ENCODE results near the gene DIP2C. TPM values are rescaled to one million over a fixed set of nuclear protein-coding genes. Genes with fewer than 3 reads are reported as not detected.

Gene DIP2C
- total RNA-seq, 1 experiment from 2014 or later = 11.0 TPM

DNA sequence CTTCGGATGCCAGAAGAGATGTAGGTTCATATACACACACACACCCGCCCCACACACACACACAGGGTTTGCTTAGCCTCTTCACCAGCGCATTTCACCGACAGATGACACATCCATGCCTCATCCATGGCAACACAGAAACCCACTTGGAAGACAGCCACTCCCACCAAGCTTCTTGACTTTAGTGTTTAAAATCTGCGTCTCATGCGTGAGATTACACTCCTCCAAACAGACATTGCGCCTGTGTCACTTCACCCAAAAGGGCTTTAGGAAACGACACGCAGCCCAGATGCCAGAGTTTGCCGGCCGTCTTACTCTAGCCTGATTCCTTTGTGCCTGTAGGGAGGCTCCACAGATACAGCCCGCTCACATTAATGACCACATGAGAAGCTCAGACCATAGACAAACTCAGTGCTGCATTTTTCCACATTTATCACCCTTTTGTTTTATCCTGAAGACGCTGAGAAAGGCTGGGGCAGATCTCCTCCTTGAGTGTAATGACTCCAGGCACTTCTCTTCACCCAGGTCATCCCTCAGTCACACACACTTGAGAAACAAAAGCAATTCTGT lies 73.8 kb downstream of the DIP2C start (continued):
- TF ChIP-seq ZSCAN18 (CRISPR knock-in tag; IDR thresholded peaks at IDR 0.05) (no peak), AR (CRISPR knock-in tag; IDR thresholded peaks at IDR 0.05) (no peak)

- CTCF ChIA-PET = no interaction called here
- Mint-ChIP-seq H3K4me3 (no peak overlapping the region), H3K9me3 (no peaks in the 10 kb centered on the region), H3K27ac (no peak overlapping the region), H3K36me3 (no peaks in the 10 kb centered on the region), H3K4me1 (peaks cover 57% of the 10 kb centered on the region), H3K27me3 (ENCODE audit: low read depth) (no peaks in the 10 kb centered on the region)
- DNase-seq (ENCODE audit: low spot score) (no peak), ATAC-seq (no peak)
- TF ChIP-seq, protein P1, sequence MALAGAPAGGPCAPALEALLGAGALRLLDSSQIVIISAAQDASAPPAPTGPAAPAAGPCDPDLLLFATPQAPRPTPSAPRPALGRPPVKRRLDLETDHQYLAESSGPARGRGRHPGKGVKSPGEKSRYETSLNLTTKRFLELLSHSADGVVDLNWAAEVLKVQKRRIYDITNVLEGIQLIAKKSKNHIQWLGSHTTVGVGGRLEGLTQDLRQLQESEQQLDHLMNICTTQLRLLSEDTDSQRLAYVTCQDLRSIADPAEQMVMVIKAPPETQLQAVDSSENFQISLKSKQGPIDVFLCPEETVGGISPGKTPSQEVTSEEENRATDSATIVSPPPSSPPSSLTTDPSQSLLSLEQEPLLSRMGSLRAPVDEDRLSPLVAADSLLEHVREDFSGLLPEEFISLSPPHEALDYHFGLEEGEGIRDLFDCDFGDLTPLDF (CRISPR knock-in tag; IDR thresholded peaks at IDR 0.05) = no peak
- TF ChIP-seq CDX4 (CRISPR knock-in tag; IDR thresholded peaks at IDR 0.05; ENCODE audit: borderline replicate concordance) (no peak), NR3C1 (CRISPR knock-in tag; conservative IDR thresholded peaks at IDR 0.05; ENCODE audit: low read depth) (no peak), ZNF121 (CRISPR knock-in tag; IDR thresholded peaks at IDR 0.05) (no peak), NFYB (CRISPR knock-in tag; conservative IDR thresholded peaks at IDR 0.05; ENCODE audit: low read depth) (no peak), TEAD1 (CRISPR knock-in tag; IDR thresholded peaks at IDR 0.05) (no peak), RORB (CRISPR knock-in tag; IDR thresholded peaks at IDR 0.05) (no peak), ARID4B (CRISPR knock-in tag; IDR thresholded peaks at IDR 0.05; ENCODE audit: borderline replicate concordance) (no peak), ZNF671 (CRISPR knock-in tag; IDR thresholded peaks at IDR 0.05) (no peak), CBFB (CRISPR knock-in tag; IDR thresholded peaks at IDR 0.05; ENCODE audit: low read depth) (no peak), JUN (CRISPR knock-in tag; IDR thresholded peaks at IDR 0.05) (no peak), TCF7 (CRISPR knock-in tag; IDR thresholded peaks at IDR 0.05; ENCODE audit: low read depth) (no peak), ETV6 (CRISPR knock-in tag; IDR thresholded peaks at IDR 0.05) (no peak), SMAD3 (CRISPR knock-in tag; IDR thresholded peaks at IDR 0.05; ENCODE audit: borderline replicate concordance) (no peak)
- TF ChIP-seq, protein P2, sequence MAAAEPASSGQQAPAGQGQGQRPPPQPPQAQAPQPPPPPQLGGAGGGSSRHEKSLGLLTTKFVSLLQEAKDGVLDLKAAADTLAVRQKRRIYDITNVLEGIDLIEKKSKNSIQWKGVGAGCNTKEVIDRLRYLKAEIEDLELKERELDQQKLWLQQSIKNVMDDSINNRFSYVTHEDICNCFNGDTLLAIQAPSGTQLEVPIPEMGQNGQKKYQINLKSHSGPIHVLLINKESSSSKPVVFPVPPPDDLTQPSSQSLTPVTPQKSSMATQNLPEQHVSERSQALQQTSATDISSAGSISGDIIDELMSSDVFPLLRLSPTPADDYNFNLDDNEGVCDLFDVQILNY (CRISPR knock-in tag; IDR thresholded peaks at IDR 0.05) = no peak
- POLR2A ChIA-PET = no interaction called here
Observed at GRCh38 chr10:614790-615582, 74.5 kb downstream of the DIP2C start.

All from WTC11 (cell line).